Osteocyte (in vitro differentiated cells): Measurements from ENCODE around the gene ZNF521. TPM values are rescaled to one million over a fixed set of nuclear protein-coding genes. Genes with fewer than 3 reads are reported as not detected.

Experiments
- DNase-seq: peaks from one replicate; pipeline ENCODE4 v3.0.0; 2021; ENCODE audit warnings: mixed read lengths; ENCODE audit not compliant: unreplicated experiment; ENCODE audit errors: extremely low spot score
- H3K27ac Mint-ChIP-seq: one replicate; pipeline ENCODE4 v1.8.0; 2021; ENCODE audit warnings: mild to moderate bottlenecking, mixed read lengths; ENCODE audit not compliant: unreplicated experiment
- H3K27me3 Mint-ChIP-seq: one replicate; pipeline ENCODE4 v1.8.0; 2021; ENCODE audit warnings: mixed read lengths; ENCODE audit not compliant: unreplicated experiment
- H3K36me3 Mint-ChIP-seq: one replicate; pipeline ENCODE4 v1.8.0; 2021; ENCODE audit warnings: mixed read lengths; ENCODE audit not compliant: unreplicated experiment
- H3K4me1 Mint-ChIP-seq: one replicate; pipeline ENCODE4 v1.8.0; 2021; ENCODE audit warnings: mixed read lengths; ENCODE audit not compliant: unreplicated experiment
- H3K4me3 Mint-ChIP-seq: one replicate; pipeline ENCODE4 v1.8.0; 2021; ENCODE audit warnings: mild to moderate bottlenecking, moderate library complexity, mixed read lengths; ENCODE audit not compliant: unreplicated experiment
- H3K9me3 Mint-ChIP-seq: one replicate; pipeline ENCODE4 v1.8.0; 2021; ENCODE audit warnings: mixed read lengths; ENCODE audit not compliant: unreplicated experiment
- total RNA-seq: library from RNA; stranded (reverse); gene quantifications from 2 replicates; pipeline ENCODE4 v1.2.1, GENCODE V29; 2021
- TF ChIP-seq, protein P1 (sequence below): fragments of 200-600 bp; sonication (generic); IDR thresholded peaks from 2 replicates; pipeline ENCODE4 v1.5.0; 2021; ENCODE audit warnings: antibody characterized with exemption, mild to moderate bottlenecking, moderate library complexity

The ZNF521 gene
- total RNA-seq, 1 donor from 2014 or later, result 57.1 TPM

GRCh38 chr18:25327584-25327983 is 24.4 kb downstream of the ZNF521 start:
- Mint-ChIP-seq H3K27ac (no peak overlapping the region), H3K4me3 (no peak overlapping the region), H3K4me1 (peaks cover 48% of the 10 kb centered on the region), H3K9me3 (no peaks in the 10 kb centered on the region), H3K36me3 (peaks cover 7% of the 10 kb centered on the region), H3K27me3 (no peaks in the 10 kb centered on the region)
- TF ChIP-seq, protein P1, sequence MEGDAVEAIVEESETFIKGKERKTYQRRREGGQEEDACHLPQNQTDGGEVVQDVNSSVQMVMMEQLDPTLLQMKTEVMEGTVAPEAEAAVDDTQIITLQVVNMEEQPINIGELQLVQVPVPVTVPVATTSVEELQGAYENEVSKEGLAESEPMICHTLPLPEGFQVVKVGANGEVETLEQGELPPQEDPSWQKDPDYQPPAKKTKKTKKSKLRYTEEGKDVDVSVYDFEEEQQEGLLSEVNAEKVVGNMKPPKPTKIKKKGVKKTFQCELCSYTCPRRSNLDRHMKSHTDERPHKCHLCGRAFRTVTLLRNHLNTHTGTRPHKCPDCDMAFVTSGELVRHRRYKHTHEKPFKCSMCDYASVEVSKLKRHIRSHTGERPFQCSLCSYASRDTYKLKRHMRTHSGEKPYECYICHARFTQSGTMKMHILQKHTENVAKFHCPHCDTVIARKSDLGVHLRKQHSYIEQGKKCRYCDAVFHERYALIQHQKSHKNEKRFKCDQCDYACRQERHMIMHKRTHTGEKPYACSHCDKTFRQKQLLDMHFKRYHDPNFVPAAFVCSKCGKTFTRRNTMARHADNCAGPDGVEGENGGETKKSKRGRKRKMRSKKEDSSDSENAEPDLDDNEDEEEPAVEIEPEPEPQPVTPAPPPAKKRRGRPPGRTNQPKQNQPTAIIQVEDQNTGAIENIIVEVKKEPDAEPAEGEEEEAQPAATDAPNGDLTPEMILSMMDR, result no peak
- DNase-seq, result no peak

DNA sequence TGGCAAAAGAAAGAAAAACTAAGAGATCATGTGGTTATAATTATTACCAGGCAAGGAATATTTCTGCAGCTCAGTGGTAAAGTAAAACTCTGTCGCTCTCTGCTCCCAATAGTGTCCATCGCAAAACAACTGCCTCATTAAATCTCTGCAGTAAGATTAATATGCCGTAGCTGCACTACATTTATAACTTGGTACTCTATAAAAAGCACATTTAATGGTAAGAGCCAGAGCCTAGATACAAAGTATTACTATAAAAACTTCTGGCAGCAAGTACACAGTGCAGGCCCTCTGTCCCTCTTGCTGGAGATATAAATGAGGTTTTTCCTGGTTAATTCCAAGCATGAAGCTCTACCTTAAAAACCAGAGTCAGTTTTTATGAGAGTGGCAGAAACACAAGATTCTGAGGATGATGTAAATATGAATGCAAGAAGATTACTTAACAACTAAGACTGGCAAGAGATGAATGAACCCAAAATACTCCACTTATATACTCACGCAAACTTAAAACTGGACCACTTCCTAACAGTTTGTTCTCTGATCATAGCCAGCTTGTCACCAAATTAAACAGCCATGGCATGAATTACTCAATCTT is 25.5 kb downstream of the ZNF521 start:
- Mint-ChIP-seq H3K4me3 (no peak overlapping the region), H3K36me3 (peaks cover 14% of the 10 kb centered on the region)

GRCh38 chr18:25322806-25323205 is 29.2 kb downstream of the ZNF521 start:
- H3K36me3 Mint-ChIP-seq, result peaks cover 33% of the 10 kb centered on the region
- no peaks in the 10 kb centered on the region for H3K9me3 Mint-ChIP-seq
- DNase-seq, result no peak
- H3K4me1 Mint-ChIP-seq, result peaks cover 28% of the 10 kb centered on the region
- H3K27ac Mint-ChIP-seq, result no peak overlapping the region
- no peaks in the 10 kb centered on the region for H3K27me3 Mint-ChIP-seq
- no peak overlapping the region for H3K4me3 Mint-ChIP-seq
- TF ChIP-seq, protein P1, result no peak

More for the DNA sequence above, 25.5 kb downstream of the ZNF521 start:
- no peak for DNase-seq
- H3K27ac Mint-ChIP-seq, result peak overlapping the region; percentile 6
- TF ChIP-seq, protein P1, result no peak
- H3K4me1 Mint-ChIP-seq, result peaks cover 41% of the 10 kb centered on the region
- no peaks in the 10 kb centered on the region for H3K27me3 Mint-ChIP-seq
- no peaks in the 10 kb centered on the region for H3K9me3 Mint-ChIP-seq

GRCh38 chr18:25316381-25317018 is 35.5 kb downstream of the ZNF521 start:
- H3K4me1 Mint-ChIP-seq, result peaks cover 2% of the 10 kb centered on the region
- DNase-seq, result no peak
- no peaks in the 10 kb centered on the region for H3K9me3 Mint-ChIP-seq

DNA sequence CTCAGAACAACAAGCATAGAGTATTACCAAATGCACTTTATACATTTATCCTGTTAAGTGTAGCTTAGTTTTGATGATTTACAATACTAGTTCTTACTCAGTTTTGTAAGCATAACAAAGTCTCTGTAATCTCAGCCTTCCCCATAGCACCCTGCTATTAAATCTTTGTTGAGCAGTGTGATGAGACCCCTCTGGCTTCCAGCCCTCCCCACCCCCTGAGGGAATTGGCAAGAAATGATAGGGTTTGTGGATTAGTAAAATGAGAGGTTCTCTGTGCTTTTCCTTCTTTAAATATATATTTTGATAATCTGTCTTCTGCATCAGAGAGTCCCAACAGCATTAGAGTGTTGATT is 37.2 kb downstream of the ZNF521 start:
- Mint-ChIP-seq H3K36me3 (peaks cover 35% of the 10 kb centered on the region), H3K9me3 (no peaks in the 10 kb centered on the region), H3K4me3 (no peak overlapping the region), H3K4me1 (peaks cover 10% of the 10 kb centered on the region), H3K27me3 (no peaks in the 10 kb centered on the region), H3K27ac (no peak overlapping the region)
- DNase-seq, result no peak
- TF ChIP-seq, protein P1, result no peak

More at GRCh38 chr18:25316381-25317018, 35.5 kb downstream of the ZNF521 start:
- H3K27ac Mint-ChIP-seq, result no peak overlapping the region
- TF ChIP-seq, protein P1, result no peak
- H3K27me3 Mint-ChIP-seq, result no peaks in the 10 kb centered on the region
- peaks cover 37% of the 10 kb centered on the region for H3K36me3 Mint-ChIP-seq
- H3K4me3 Mint-ChIP-seq, result no peak overlapping the region
